Ecto neural progenitor cell (in vitro differentiated cells): ENCODE measurements around the gene ATP5PO.

Experiments used
- DNase-seq: peaks from one replicate; pipeline ENCODE4 v3.0.0-alpha.2; 2018; ENCODE audit warnings: low spot score

The ATP5PO gene

DNA sequence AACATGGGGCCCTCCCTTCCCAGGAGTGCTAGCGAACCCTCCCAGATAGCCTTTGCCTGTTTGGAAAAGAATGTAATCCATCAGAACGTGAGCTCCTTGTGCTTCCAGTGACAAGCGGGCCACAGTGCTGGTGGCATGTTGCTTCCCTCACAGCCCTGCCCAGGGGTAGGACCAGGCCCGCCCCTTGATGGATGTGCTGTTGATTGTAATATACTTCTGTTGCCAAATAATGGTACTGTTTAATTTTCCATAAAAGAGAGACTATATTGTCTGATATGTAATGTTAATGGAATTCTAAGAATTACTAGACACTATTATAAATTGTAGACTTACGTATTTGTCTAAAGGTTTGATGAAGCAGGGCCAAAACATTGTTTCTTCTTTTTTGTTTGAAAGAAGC lies 16.4 kb downstream of the ATP5PO start:
- DNase-seq, result no peak

DNA sequence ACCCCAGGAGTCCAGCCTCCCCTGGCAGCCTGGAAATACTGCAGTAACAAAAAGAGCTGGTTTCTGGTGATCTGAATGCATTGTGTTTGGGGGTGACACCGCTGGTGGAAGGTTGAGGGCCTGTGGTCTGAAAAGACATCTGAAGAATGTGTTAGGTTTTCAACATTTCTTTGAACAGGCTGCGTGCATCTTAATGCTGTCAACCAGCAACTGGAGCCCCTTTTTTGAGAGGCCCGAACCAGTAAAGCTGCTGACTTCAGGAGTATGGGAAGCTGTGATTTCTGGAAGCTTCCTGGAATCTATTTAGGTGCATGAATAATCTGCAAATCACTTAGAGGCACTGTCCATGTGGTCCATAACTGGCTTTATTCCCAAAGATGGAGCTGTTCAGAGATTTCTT lies 17.0 kb downstream of the ATP5PO start:
- DNase-seq, result no peak

DNA sequence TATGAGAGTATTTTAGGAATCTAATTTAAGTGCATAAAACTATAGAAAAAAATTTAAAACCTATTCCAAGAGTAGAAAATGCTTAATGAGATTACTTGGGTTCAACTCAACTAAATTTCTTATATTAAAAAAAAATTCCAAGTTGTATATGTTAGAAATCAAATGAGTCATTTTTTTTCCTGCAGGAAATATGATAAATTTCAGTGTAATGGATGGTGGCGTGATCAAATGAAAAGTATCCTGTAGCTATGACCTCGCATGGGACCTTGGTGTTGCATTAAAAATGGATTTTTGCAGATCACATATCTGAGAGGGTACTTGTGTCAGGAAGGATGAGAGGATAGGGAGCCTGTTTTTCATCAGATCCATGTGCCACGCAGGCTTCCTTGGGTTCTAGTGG lies 17.9 kb downstream of the ATP5PO start:
- no peak for DNase-seq

DNA sequence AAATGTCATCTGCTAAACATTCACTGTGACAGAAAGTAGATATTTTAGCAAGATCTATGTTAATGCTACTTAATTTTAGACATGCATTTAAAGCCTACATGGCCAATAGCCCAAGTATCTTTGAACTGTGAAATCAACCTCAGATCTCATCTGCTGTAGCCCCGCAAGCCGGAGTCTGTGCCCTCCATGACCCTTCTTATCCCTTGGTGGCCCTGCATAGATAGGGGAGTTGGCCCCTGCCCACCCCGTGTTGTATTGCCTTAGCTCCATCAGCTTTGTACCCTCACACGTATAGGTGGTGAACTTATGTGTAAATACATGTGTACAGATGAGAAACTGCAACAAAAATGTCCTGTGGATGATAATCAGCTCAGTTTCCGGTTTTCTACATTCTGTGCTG lies 18.5 kb downstream of the ATP5PO start:
- DNase-seq, result no peak

DNA sequence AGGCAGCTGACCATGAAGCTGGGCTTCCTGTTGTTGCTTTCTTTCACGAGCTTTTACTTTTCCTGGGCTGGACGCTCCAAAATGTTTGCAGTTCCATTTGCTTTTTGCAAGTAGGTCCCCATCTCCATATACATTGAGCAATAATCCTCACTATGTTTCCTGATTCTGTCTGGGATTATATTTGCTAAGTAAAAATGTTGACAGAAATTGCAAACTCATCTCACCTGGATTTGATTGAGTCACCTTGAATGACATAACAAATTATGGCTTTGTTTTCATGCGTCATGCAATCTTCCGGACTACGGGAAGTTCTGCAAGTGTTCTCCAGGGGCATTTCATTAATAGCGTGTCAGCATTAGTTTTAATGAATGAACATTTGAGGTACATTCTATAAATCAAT lies 18.9 kb downstream of the ATP5PO start:
- DNase-seq, result no peak

DNA sequence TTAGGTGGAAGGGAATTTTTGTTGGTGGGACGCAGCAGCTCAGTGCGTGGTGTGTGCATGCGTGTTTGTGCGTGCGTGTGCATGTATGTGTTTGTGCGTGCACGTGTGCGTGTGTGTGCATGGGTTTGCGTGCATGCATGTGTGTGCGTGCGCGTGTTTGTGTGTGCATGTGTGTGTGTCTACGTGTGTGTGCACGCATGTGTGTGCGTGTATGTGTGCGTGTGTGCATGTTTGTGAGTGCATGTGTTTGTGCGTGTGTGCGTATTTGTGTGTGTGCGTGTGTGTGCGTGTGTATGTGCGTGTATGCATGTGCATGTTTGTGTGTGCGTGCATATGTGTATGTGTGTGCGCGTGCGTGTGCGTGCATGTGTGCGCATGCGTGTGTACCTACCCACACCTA lies 20.2 kb downstream of the ATP5PO start:
- DNase-seq, result no peak

DNA sequence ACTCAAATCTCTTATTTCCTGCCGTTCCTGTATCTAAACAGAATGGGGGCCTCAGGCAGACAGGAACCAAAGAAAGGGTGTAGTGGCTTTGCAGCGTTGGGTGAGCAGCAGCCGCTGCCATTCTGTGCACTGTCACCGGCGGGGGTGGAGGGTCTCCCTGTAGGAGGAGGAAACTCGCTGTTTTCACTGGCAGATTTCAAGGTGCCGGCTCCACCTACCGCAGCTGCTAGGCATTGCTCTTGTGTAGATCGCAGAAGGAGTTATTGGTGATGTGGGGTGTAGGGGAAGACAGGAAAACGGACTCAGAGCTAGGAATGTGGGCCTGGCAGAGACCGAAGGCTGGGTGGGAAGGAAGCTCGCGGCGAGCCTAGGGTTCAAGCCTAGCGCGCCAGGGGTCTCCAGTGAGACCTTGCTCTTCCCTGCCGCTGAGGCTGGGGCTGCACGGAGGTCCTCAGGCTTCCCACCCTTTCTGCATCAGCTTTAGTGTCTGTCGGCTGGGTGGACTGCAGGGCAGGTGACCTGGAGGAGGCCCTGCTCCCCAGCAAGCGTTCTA lies 20.8 kb downstream of the ATP5PO start:
- DNase-seq, result peak; percentile 85

DNA sequence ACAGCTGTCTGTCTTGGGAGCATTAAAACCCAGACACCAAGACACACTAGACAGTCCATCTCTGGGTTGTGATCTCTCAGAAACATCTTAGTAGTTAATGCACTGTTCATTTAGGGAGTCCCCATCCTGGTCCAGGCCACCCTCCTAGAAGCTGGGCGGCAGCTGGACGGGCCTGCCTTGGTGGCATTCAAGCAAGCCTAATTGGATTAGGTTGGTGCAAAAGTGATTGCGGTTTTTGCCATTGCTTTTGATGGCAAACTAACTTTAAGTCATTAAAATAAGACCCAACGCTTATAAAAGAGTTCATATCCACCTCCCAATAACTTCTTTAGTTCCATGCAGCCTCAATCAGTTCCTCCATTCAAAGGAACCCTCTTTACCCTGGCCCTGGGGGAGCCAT lies 21.7 kb downstream of the ATP5PO start:
- no peak for DNase-seq

DNA sequence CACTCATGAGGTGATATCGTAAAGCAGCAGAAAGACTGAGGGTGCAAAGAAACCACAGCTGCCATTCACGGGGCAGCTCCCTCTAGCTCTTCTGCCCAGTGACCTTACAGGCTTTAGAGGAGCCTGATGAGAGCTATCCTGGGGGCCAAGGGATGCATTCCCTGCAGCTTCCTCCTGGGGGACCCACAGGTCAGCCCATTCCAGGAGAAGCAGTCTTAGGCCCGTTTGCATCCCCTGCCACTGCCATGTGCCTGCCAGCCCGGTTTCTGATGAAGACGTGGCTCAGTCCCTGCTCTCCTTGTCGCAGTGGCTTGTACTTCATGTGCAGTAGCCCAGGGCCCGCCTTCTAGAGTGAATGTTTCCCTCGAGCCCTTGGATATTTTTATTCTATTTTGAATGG lies 22.8 kb downstream of the ATP5PO start:
- peak; percentile 61 for DNase-seq

DNA sequence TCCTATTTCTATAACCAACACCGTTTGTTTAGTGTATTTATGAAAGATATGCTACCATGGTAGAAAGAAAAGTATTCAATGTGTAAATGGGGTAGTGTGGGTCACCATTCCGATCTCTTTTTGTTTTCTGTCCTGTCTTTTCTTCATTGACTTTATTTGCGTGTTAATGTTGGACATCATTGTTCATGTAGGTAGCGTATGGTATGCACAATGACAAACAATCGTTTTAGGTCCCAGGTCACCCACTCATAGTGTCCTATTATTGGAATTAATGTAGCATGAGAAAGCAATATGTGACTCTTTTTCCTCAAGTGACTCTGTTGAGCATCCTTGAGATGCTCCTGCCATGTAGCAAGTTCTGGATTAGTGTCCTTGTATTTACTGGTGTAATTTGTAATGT lies 25.4 kb downstream of the ATP5PO start:
- no peak for DNase-seq

DNA sequence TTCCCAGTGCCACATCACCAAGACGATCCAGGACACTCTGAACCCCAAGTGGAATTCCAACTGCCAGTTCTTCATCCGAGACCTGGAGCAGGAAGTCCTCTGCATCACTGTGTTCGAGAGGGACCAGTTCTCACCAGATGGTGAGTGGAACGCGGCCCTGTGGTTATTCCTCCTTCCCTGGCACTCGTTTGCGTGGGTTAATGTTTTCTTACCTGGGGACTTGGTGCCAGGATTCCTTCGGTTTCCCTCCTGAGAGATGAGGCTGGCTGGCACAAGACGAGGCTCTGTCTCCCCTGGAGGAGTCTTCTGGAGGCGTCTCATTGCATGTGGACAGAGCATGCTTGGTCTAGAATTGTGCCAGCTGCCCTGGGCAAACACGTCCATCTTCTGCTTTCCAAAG lies 29.3 kb downstream of the ATP5PO start:
- no peak for DNase-seq

DNA sequence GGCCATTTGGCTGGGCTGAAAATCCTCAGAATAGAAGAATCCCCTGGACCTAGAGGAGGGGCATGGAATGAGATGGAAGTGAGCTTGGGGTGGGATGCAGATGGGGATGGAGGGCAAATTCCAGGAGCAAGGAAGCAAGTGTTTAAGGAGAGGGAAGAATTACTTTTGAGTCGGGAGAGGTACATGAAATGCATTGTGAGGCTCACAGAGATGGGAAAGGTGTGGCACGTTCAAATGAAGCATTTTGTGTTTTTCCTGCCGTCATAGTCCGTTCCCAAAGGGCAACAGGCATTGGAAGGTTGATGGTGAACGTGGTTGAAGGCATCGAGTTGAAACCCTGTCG lies 30.5 kb downstream of the ATP5PO start:
- no peak for DNase-seq

DNA sequence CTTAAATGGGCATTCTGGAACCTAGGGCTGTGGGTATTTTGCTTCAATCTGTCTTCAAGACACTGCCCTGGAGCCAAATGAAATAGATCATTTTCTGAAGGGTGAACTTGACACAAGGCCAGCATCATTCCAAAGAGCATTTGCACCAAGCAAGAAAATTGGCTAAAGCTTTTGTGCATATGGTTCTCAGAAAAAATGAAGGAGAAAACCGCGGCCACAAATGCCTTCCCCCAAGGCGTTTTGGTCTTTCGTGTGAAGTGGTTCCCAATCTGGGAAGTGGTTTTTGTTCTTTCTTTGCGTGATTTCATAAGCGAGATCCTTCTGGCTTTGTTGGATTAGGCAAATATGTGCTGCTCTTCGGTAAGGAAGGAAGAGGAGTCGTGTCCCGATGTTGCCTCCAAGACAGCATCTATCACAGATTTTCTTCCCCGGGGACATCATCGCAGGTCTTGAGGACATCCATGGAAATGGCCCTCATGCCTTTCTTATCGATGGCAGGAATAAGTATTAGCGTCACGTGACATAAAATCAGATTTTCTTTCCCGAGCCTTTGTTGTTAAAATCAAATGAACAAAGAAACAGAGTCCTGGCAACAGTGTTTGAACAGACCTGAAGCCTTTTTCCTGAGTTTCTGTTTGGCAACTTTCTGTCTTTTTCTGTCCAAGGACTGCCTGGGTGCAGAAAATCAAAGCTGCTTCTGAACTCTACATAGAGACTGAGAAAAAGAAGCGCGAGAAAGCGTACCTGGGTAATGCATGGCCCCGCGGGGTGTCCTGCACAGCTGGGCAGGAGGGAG lies 31.0 kb downstream of the ATP5PO start:
- no peak for DNase-seq

DNA sequence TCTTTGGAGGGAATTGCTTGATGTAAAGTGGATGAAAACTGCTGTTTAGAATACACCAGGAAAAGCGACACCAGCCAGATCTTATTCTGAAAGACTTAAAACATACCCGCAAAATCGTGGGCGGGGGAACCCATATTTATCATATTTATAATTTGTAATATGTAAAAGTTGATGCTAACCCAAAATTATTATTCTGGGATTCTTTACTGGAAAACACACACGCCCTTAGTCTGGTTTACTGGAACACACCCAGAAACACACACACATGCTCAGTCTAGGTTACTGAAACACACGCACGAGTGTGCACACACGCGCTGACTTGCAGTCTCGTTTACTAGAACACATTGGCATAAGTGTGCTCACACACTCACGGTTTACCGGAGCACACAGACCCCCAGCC lies 32.5 kb downstream of the ATP5PO start:
- DNase-seq, result no peak

DNA sequence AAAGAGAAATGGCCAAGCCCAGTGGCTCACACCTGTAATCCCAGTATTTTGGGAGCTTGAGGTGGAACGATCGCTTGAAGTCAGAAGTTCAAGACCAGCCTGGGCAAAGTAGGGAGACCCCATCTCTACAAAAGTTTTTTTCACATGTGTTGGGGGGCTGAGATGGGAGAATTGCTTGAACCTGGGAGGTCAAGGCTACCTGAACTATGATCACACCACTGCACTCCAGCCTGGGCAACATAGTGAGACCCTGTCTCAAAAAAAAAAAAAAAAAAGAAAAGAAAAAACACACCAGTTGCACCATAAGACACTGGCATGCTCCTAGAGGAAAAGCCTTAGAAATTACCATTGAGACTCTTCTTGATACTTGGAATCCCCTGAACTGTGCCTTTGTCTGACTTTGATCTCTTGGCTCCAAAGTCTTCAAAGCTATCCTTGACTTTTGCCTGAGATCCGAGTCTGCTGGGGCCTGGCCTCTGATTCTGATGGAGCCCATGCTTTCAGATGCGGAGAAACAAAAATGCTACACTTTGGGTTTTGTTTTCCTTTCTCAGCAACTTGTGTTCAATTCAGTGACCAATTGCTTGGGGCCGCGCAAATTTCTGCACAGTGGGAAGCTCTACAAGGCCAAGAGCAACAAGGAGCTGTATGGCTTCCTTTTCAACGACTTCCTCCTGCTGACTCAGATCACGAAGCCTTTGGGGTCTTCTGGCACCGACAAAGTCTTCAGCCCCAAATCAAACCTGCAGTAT lies 33.7 kb downstream of the ATP5PO start:
- no peak for DNase-seq

DNA sequence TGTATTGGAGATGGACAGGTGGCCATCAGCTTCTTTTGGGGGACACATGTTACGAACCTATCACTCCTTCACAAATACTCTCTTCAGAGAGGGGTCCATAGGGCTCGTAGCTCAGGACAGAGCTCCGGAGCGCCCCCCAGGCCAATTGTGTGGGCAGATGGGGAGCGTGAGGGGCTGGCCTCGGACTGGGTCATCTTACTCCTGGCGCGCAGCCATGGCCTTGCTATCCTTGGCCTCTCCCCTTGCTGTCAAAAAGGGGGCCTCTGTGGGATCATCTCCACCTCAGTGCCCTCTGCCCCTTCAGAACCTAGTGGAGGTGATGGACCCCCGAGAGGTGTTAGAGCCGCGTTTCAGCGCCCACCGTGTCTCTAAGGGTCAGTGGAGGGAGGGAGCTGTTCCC lies 35.0 kb downstream of the ATP5PO start:
- DNase-seq, result no peak

DNA sequence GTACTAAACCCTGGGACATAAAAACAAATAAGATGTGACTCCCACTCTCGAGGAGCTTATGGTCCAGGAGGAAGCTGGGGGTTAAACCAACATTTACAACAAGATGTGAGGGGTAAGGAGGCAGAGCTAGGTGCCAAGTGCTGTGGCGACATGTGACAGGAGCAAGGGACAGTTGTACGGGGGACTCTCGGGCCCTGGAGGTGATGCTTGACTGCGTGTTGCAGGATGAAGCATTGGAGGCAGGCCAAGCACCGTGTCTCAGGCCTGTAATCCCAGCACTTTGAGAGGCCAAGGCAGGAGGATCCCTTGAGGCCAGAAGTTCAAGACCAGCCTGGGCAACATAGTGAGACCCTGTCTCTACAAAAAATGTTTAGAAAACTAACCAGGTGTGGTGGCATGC lies 36.8 kb downstream of the ATP5PO start:
- no peak for DNase-seq

DNA sequence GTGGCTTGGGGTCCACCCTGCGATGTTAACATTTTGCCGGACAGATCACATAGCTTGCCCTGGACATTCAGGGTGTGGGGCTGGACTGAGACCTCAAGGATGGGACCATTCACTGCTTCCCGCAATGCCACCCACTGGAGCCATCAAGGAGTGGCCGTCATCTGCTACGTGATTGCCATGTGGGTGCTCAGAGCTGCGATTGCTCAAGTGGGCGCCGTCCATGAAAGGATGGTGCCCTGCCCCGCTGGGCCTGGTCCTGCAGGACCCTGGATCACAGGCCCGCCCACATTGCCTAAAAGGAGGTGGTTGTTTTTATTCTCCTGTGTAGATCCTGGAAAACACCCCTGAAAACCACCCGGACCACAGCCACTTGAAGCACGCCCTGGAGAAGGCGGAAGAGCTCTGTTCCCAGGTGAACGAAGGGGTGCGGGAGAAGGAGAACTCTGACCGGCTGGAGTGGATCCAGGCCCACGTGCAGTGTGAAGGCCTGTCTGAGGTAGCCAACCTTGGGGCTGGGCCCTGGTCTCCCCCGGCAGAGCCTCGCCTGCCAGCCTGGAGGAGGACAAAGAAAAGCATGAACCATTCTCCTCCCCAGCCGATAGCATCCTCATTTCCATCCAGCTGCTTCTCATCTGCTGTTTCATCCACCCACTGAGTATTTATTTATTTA lies 40.4 kb downstream of the ATP5PO start:
- DNase-seq, result no peak

DNA sequence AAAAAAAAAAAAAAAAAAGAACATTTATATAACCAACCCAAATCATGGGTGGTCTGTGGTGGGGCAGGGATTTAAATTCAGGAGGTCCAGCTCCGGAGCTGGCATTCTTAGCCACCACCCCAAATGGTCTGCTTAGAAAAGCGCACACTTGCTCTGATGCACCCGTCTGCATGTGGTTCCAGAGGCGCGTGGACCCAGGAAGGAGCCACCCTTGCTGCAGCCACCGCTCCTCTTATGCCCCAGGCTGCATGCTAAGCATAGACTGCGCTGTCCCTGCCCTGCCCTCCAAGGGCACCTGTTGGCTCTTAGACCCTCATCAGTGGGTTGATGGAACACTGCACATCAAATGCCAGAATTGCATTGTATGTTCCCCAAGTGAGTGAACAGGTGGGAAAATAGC lies 41.4 kb downstream of the ATP5PO start:
- no peak for DNase-seq

DNA sequence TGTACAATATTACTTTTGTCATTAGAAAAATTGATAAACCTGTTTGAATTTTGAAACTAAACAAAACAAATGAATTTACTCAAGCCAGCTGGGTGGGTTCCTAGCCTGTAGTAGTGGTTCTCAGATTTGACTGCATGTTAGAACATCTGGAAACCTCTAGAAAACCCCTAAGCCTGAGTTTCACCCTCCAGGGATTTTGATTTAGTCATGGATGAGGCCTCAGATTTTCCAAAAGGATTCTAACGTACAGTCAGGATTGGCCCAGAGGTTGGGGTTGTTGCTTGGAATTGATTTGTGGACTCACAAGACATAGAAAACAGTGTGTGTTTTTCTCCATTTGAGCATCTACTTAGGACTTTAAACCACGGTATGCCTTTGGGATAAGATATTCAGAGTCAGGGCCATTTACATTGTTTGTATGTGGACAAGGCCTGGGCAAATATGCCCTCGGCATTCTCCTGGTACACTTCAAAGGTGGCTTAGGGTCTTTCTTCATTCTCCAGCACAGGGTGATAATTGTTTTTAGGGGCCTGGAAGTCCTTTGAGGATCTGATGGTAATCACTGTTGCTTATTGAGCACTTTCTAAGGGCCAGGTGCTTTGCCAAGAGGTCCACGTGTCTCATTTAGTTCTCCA lies 42.6 kb downstream of the ATP5PO start:
- no peak for DNase-seq

DNA sequence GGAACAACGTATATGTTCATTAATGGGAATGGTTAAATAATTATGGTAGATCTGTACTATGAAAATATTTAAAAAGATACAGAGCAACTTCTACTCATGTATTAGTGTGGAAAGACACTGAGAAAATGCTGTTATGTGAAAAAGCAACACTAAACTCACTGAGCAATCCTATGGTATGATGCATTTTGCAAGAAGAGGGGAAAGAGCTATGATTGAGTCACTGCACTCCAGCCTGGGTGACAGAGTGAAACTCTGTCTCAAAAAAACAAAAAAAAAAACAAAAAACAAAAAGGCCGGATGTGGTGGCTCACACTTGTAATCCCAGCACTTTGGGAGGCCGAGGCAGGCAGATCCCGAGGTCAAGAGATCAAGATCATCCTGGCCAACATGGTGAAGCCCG lies 44.4 kb downstream of the ATP5PO start:
- DNase-seq, result no peak

DNA sequence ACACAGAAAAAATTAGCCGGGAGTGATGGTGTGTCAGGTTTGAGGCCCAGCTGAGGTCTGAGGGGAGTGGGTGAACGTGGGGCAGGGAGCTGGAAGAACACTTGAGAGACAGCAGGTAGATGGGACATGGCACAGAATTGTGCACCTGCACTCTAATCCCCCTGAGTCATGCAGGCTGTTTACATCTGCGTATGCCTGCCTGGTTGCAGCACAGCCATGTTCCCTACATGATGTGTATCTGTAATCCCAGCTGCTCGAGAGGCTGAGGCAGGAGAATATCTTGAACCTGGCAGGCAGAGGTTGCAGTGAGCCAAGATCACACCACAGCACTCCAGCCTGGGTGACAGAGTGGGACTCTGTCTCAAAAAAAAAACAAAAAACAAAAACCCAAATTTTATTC lies 44.8 kb downstream of the ATP5PO start:
- DNase-seq, result no peak

DNA sequence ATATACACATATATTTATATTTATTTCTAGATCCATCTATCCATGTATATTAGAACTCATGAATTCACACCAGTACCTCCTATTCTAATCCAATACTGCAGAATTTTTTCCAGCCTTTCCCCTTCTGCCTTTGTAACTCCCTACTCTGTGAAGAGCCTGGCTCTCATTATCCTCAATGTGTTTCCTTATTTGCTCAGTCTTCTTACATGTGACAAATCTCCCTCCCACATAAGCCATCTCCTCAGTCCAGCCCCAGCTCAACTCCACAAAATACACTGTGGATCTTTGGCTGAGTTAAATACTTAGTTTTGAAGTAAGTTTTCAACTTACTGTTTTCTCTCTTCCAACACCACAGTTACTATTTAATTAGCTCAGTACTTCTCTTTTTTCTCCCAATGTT lies 45.7 kb downstream of the ATP5PO start:
- DNase-seq, result no peak
